Natural killer cell (primary cell): Measurements from ENCODE around the gene FHL1. TPM values are rescaled to one million over a fixed set of nuclear protein-coding genes. Genes with fewer than 3 reads are reported as not detected.

Experiments
- ATAC-seq, 3 donors: fragments of 150-1000 bp in 2 of 3; fragments of 200-7000 bp in 1 of 3; cut with Tn5 transposase; 1 replicate in 1 of 3; 2 replicates in 2 of 3; pipeline ENCODE4 v1.10.0; 2021; ENCODE audit warnings: mild to moderate bottlenecking in 2 of 3, moderate library complexity in 2 of 3
- DNase-seq, 2 donors: peaks; one replicate each; pipeline versions ENCODE4 v3.0.0 to v3.0.0-alpha.2; 2013 to 2021; ENCODE audit warnings: mixed read lengths in 1 of 2
- H3K27ac ChIP-seq: one replicate; pipeline ENCODE4 v1.5.1; 2013; ENCODE audit warnings: mild to moderate bottlenecking, low read length
- H3K27me3 ChIP-seq: one replicate; pipeline ENCODE4 v1.6.1; 2013; ENCODE audit warnings: low read length; ENCODE audit not compliant: control insufficient read depth, insufficient read depth
- H3K36me3 ChIP-seq: one replicate; pipeline ENCODE4 v1.6.1; 2013; ENCODE audit warnings: low read length; ENCODE audit not compliant: control insufficient read depth, insufficient read depth
- H3K4me1 ChIP-seq: one replicate; pipeline ENCODE4 v1.6.1; 2013; ENCODE audit warnings: low read length; ENCODE audit not compliant: control insufficient read depth, insufficient read depth
- H3K4me3 ChIP-seq: one replicate; pipeline ENCODE4 v1.5.1; 2013; ENCODE audit warnings: low read length
- H3K9me3 ChIP-seq: one replicate; pipeline ENCODE4 v1.6.1; 2013; ENCODE audit warnings: low read length; ENCODE audit not compliant: control insufficient read depth, insufficient read depth
- H3K27ac Mint-ChIP-seq, 2 donors: one replicate each; pipeline ENCODE4 v1.8.0; 2022; ENCODE audit warnings: mild to moderate bottlenecking in 2 of 2, mixed read lengths in 2 of 2, moderate library complexity in 1 of 2
- H3K27me3 Mint-ChIP-seq, 2 donors: one replicate each; pipeline ENCODE4 v1.8.0; 2022; ENCODE audit warnings: low read depth in 2 of 2, mixed read lengths in 2 of 2
- H3K36me3 Mint-ChIP-seq: one replicate; pipeline ENCODE4 v1.8.0; 2022; ENCODE audit warnings: mixed read lengths
- H3K4me1 Mint-ChIP-seq, 2 donors: one replicate each; pipeline ENCODE4 v1.8.0; 2022; ENCODE audit warnings: mixed read lengths in 2 of 2
- H3K4me3 Mint-ChIP-seq: one replicate; pipeline ENCODE4 v1.8.0; 2022; ENCODE audit warnings: mild to moderate bottlenecking, moderate library complexity, mixed read lengths
- H3K9me3 Mint-ChIP-seq, 2 donors: one replicate each; pipeline ENCODE4 v1.8.0; 2022; ENCODE audit warnings: mixed read lengths in 2 of 2
- CTCF ChIP-seq: fragments of 200-600 bp; IDR thresholded peaks from one replicate; pipeline ENCODE4 v1.8.0; 2022; ENCODE audit warnings: antibody characterized with exemption
- WGBS: methylation state at CpG from one replicate; pipeline ENCODE4 v1.1.7; 2013; ENCODE audit warnings: missing lambda C conversion rate; ENCODE audit not compliant: insufficient coverage; 5-methylcytosine and 5-hydroxymethylcytosine counted together
- intact Hi-C: fragments of 100-400 bp; cut with micrococcal nuclease; formaldehyde crosslinking; loops from one replicate; pipeline ENCODE4 v1.14.2; 2022
- total RNA-seq, 4 donors: library from RNA; stranded (reverse); fragments of 120-200 nt in 1 of 4; gene quantifications; one replicate each; pipeline versions ENCODE4 v1.2.3 to v1.2.4, GENCODE V29; 2013 to 2022

The FHL1 gene
- total RNA-seq, 3 donors from 2014 or later (not counting 1 experiment from before 2014, with no cell fraction given), result 3.2 to 5.7 (median 3.7) TPM

- no peaks in the 10 kb centered on the region for H3K9me3 Mint-ChIP-seq
Observed at GRCh38 chrX:136183172-136183571, 35.8 kb downstream of the FHL1 start.

GRCh38 chrX:136183917-136184316 is 36.6 kb downstream of the FHL1 start:
- Histone ChIP-seq H3K9me3 (no peaks in the 10 kb centered on the region), H3K36me3 (no peaks in the 10 kb centered on the region), H3K4me1 (no peaks in the 10 kb centered on the region), H3K4me3 (no peak overlapping the region), H3K27ac (no peak overlapping the region), H3K27me3 (no peaks in the 10 kb centered on the region)
- no peaks in the 10 kb centered on the region for H3K4me1 Mint-ChIP-seq
- peaks cover 0 to 21% of the 10 kb centered on the region in 2 donors for H3K27me3 Mint-ChIP-seq
- H3K27ac Mint-ChIP-seq, result no peak overlapping the region
- no CpG with 5 or more reads among the region's 1 CpG for WGBS
- DNase-seq, result no peak
- H3K9me3 Mint-ChIP-seq, result no peaks in the 10 kb centered on the region
- TF ChIP-seq CTCF, result no peak
- no peak for ATAC-seq
- no peaks in the 10 kb centered on the region for H3K36me3 Mint-ChIP-seq
- intact Hi-C loops, result no loop called here
- H3K4me3 Mint-ChIP-seq, result no peak overlapping the region

More at GRCh38 chrX:136183172-136183571, 35.8 kb downstream of the FHL1 start:
- Histone ChIP-seq H3K27ac (no peak overlapping the region), H3K27me3 (no peaks in the 10 kb centered on the region), H3K4me1 (no peaks in the 10 kb centered on the region), H3K9me3 (no peaks in the 10 kb centered on the region), H3K36me3 (no peaks in the 10 kb centered on the region), H3K4me3 (no peak overlapping the region)
- intact Hi-C loops, result no loop called here
- WGBS, result no CpG with 5 or more reads among the region's 4 CpGs
- Mint-ChIP-seq H3K4me3 (no peak overlapping the region), H3K4me1 (no peaks in the 10 kb centered on the region), H3K36me3 (no peaks in the 10 kb centered on the region), H3K27me3 (peaks cover 0 to 21% of the 10 kb centered on the region in 2 donors), H3K27ac (no peak overlapping the region)
- ATAC-seq (no peak), DNase-seq (no peak)
- no peak for TF ChIP-seq CTCF

GRCh38 chrX:136185401-136186022 is 38.2 kb downstream of the FHL1 start:
- Histone ChIP-seq H3K36me3 (no peaks in the 10 kb centered on the region), H3K27me3 (no peaks in the 10 kb centered on the region), H3K4me1 (no peaks in the 10 kb centered on the region), H3K4me3 (no peak overlapping the region), H3K9me3 (no peaks in the 10 kb centered on the region), H3K27ac (no peak overlapping the region)
- no peak for ATAC-seq
- DNase-seq, result no peak
- Mint-ChIP-seq H3K27ac (no peak overlapping the region), H3K36me3 (no peaks in the 10 kb centered on the region), H3K4me3 (no peak overlapping the region), H3K9me3 (no peaks in the 10 kb centered on the region), H3K27me3 (peaks cover 0 to 14% of the 10 kb centered on the region in 2 donors), H3K4me1 (no peaks in the 10 kb centered on the region)
- no peak for TF ChIP-seq CTCF
- 50% methylated on average over 4 of the region's 8 CpGs for WGBS
- intact Hi-C loops, result no loop called here

GRCh38 chrX:136186023-136186413 is 38.7 kb downstream of the FHL1 start:
- Mint-ChIP-seq H3K27me3 (peaks cover 0 to 14% of the 10 kb centered on the region in 2 donors), H3K9me3 (no peaks in the 10 kb centered on the region), H3K4me1 (no peaks in the 10 kb centered on the region), H3K27ac (no peak overlapping the region), H3K36me3 (no peaks in the 10 kb centered on the region), H3K4me3 (no peak overlapping the region)
- WGBS, result 6% methylated on average over 3 of the region's 3 CpGs
- Histone ChIP-seq H3K9me3 (no peaks in the 10 kb centered on the region), H3K27ac (no peak overlapping the region), H3K36me3 (no peaks in the 10 kb centered on the region), H3K4me1 (no peaks in the 10 kb centered on the region), H3K4me3 (no peak overlapping the region), H3K27me3 (no peaks in the 10 kb centered on the region)
- ATAC-seq (no peak), DNase-seq (no peak)
- intact Hi-C loops, result no loop called here
- no peak for TF ChIP-seq CTCF
